Measurements from ENCODE around the gene MIDN. TPM values are rescaled to one million over a fixed set of nuclear protein-coding genes. Genes with fewer than 3 reads are reported as not detected.

Gene MIDN
- total and polyA plus RNA-seq, 5 donors from 2014 or later, result 1.4 to 126 (median 2.1) TPM

DNA sequence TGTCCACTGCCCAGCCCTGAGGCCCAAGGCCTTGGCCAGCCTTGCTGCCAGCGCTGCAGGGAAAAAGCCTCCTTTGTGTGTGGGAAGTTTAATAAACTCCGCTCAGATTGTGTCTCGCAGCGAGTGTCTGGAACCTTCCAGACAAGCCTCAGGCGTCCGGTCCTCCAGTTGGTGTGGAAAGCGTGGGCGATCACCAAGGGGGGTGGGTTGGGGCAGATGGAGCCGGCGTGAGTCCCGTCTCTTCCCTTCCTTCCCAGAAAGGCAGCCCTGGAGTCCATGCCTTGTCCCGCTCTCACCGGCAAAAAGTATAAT lies 38.2 kb upstream of the MIDN start:
- Mint-ChIP-seq H3K9me3 (no peaks in the 10 kb centered on the region), H3K36me3 (peaks cover 11% of the 10 kb centered on the region), H3K4me1 (peaks cover 6 to 51% (median 16%) of the 10 kb centered on the region in 4 donors), H3K4me3 (peak overlapping the region in 3 of 4 donors; percentile 50 to 64 (median 58)), H3K27ac (peak overlapping the region in 1 of 3 donors; percentile 88), H3K27me3 (peaks cover 4% of the 10 kb centered on the region)
- DNase-seq (no peak), ATAC-seq (ENCODE audit: low read depth in 2 of 2) (no peak)
- Histone ChIP-seq H3K27me3 (ENCODE audit: control insufficient read depth, insufficient read depth, low read length) (no peaks in the 10 kb centered on the region), H3K36me3 (ENCODE audit: control insufficient read depth, insufficient read depth, low read length) (peaks cover 3% of the 10 kb centered on the region), H3K9me3 (ENCODE audit: control insufficient read depth in 2 of 2, low read length in 2 of 2) (no peaks in the 10 kb centered on the region), H3K4me3 (ENCODE audit: low read depth, low read length) (no peak overlapping the region), H3K27ac (ENCODE audit: insufficient read depth, low read length, poor library complexity, severe bottlenecking) (no peak overlapping the region), H3K4me1 (ENCODE audit: control insufficient read depth, insufficient read depth, low read length, poor library complexity, severe bottlenecking) (peaks cover 69% of the 10 kb centered on the region)

DNA sequence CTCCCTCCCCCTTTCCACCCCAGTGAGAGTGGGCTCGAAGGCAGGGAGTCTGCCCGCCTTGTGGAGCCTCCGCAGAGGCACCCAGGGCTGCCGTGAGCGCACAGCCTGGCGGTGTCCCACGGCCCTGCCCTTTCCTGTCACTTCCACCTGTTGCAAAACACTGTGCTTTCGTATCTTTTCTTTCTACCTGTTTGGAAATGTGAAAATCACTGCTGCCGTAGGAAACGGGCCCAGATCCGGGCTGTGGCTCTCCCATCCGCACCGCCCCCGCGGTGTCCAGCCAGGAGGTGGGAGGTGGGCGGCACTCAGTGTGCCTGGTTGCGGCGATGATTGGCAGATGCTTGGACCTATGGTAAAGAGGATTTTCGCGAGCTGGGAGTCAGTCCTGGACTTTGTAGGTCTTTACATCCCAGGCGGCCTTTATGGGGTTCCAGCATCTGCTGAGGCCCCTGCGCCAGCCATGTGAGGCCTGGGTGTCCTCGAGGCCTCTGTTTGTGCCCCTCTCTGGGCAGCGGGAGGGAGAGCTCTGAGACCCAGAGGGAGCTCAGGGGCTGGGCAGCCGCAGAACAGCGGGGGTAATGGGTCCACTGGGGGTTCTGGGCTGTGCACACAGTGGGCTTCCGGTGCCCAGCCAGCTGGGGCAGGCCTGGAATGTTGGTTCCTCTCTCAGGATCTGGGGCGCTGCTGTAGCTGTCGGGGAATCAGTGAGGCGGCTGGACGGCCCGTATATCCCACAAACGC lies 36.7 kb upstream of the MIDN start:
- Mint-ChIP-seq H3K4me1 (peaks cover 6 to 57% (median 18%) of the 10 kb centered on the region in 4 donors), H3K9me3 (no peaks in the 10 kb centered on the region), H3K27ac (peak overlapping the region in 1 of 3 donors; percentile 36), H3K36me3 (peaks cover 11% of the 10 kb centered on the region), H3K4me3 (peak overlapping the region in 2 of 4 donors; percentile 38 to 65), H3K27me3 (peaks cover 4% of the 10 kb centered on the region)
- Histone ChIP-seq H3K9me3 (ENCODE audit: control insufficient read depth in 2 of 2, low read length in 2 of 2) (no peaks in the 10 kb centered on the region), H3K36me3 (ENCODE audit: control insufficient read depth, insufficient read depth, low read length) (peaks cover 7% of the 10 kb centered on the region), H3K27me3 (ENCODE audit: control insufficient read depth, insufficient read depth, low read length) (no peaks in the 10 kb centered on the region), H3K4me3 (ENCODE audit: low read depth, low read length) (no peak overlapping the region), H3K4me1 (ENCODE audit: control insufficient read depth, insufficient read depth, low read length, poor library complexity, severe bottlenecking) (peaks cover 64% of the 10 kb centered on the region), H3K27ac (ENCODE audit: insufficient read depth, low read length, poor library complexity, severe bottlenecking) (no peak overlapping the region)
- ATAC-seq (ENCODE audit: low read depth in 2 of 2), result no peak
- DNase-seq, result no peak

DNA sequence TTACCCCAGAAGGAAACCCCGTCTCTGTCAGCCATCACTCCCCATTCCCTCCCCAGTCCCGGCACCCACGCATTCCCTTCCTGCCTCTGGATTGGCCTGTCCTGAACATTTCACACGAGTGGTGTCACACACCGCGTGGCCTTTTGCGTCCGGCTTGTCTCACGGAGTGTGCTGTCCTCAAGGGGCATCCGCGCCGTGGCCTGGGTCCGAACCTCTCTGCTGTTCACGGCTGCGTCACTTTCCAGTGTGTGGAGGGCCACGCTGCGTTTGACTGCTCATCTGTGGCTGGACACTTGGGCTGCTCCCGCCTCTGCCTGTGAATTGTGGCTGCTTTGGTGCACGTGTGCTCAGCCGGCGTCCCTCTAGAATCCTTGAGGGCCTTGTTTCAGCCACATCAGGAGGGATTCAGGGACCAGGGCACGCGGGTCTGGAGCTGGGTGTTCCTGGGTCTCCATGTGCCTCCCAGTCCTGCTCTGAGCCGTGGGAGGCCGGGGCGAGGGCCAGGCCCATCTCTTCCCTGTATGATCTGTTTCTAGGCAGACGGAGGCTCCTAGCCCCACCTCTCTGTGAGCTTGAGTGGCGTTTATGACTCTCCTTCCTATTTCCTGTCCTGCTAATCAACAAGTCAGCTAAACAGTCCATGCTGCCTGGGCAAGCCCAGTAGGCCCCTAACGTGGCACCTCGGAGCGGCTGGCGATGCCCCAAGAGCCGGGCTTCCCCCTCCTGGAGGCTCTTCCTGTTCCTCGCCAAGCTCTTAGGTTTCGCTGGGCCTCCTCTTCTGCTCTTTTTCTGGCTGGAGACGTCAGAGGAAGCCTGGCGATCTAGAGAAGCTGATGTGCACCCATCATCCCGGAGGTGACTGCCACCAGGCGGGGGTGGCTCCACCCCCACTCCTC lies 34.7 kb upstream of the MIDN start:
- Histone ChIP-seq H3K4me3 (ENCODE audit: low read depth, low read length) (peak overlapping the region; percentile 59), H3K36me3 (ENCODE audit: control insufficient read depth, insufficient read depth, low read length) (peaks cover 7% of the 10 kb centered on the region), H3K4me1 (ENCODE audit: control insufficient read depth, insufficient read depth, low read length, poor library complexity, severe bottlenecking) (peaks cover 44% of the 10 kb centered on the region), H3K9me3 (ENCODE audit: control insufficient read depth in 2 of 2, low read length in 2 of 2) (no peaks in the 10 kb centered on the region), H3K27ac (ENCODE audit: insufficient read depth, low read length, poor library complexity, severe bottlenecking) (peak overlapping the region; percentile 85), H3K27me3 (ENCODE audit: control insufficient read depth, insufficient read depth, low read length) (no peaks in the 10 kb centered on the region)
- H3K4me1 Mint-ChIP-seq, result peaks cover 6 to 51% (median 16%) of the 10 kb centered on the region in 4 donors
- H3K4me3 Mint-ChIP-seq, result peak overlapping the region; percentile 70 to 97 (median 88)
- peak; percentile 46 to 82 (median 64) for DNase-seq
- H3K36me3 Mint-ChIP-seq, result peaks cover 11% of the 10 kb centered on the region
- peaks cover 4% of the 10 kb centered on the region for H3K27me3 Mint-ChIP-seq
- ATAC-seq (ENCODE audit: low read depth in 2 of 2), result peak; percentile 79 to 81
- H3K9me3 Mint-ChIP-seq, result no peaks in the 10 kb centered on the region
- peak overlapping the region; percentile 99 for H3K27ac Mint-ChIP-seq

DNA sequence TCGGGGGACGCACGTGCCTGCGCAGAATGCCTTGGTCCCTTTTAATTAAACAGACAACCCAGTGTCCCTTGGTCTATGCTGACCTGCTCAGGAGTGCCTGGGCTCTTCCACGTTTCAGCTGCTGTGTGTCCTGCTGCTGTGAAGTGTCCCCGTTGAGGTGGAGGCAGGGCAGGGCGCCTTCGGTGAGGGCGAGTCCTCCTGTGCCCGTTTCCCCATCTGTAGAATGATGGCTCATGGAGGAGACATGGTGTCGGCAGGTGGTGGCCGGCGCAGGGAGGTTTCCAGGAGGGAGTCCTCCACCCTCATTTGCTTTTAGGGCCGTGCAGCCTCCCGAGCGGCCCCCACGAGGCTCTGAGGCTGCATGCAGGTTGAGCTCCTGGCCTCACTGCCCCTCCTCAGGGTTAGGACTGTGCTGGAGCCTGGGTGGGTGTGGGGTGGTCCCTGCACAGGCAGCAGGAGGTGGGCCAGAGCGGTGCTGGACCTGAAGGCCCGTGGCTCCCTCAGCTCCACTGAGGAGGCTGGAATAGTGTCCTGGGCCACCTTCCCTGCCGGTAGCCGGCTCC lies 34.0 kb upstream of the MIDN start:
- Mint-ChIP-seq H3K4me3 (peak overlapping the region; percentile 70 to 97 (median 88)), H3K27ac (peak overlapping the region; percentile 99), H3K27me3 (peaks cover 4% of the 10 kb centered on the region), H3K36me3 (peaks cover 11% of the 10 kb centered on the region), H3K9me3 (no peaks in the 10 kb centered on the region), H3K4me1 (peaks cover 6 to 47% (median 16%) of the 10 kb centered on the region in 4 donors)
- peaks cover 7% of the 10 kb centered on the region for H3K36me3 ChIP-seq (ENCODE audit: control insufficient read depth, insufficient read depth, low read length)
- no peak overlapping the region for H3K4me3 ChIP-seq (ENCODE audit: low read depth, low read length)
- peak overlapping the region; percentile 85 for H3K27ac ChIP-seq (ENCODE audit: insufficient read depth, low read length, poor library complexity, severe bottlenecking)
- no peak for ATAC-seq (ENCODE audit: low read depth in 2 of 2)
- peaks cover 37% of the 10 kb centered on the region for H3K4me1 ChIP-seq (ENCODE audit: control insufficient read depth, insufficient read depth, low read length, poor library complexity, severe bottlenecking)
- H3K27me3 ChIP-seq (ENCODE audit: control insufficient read depth, insufficient read depth, low read length), result no peaks in the 10 kb centered on the region
- no peak for DNase-seq
- no peaks in the 10 kb centered on the region for H3K9me3 ChIP-seq (ENCODE audit: control insufficient read depth in 2 of 2, low read length in 2 of 2)

DNA sequence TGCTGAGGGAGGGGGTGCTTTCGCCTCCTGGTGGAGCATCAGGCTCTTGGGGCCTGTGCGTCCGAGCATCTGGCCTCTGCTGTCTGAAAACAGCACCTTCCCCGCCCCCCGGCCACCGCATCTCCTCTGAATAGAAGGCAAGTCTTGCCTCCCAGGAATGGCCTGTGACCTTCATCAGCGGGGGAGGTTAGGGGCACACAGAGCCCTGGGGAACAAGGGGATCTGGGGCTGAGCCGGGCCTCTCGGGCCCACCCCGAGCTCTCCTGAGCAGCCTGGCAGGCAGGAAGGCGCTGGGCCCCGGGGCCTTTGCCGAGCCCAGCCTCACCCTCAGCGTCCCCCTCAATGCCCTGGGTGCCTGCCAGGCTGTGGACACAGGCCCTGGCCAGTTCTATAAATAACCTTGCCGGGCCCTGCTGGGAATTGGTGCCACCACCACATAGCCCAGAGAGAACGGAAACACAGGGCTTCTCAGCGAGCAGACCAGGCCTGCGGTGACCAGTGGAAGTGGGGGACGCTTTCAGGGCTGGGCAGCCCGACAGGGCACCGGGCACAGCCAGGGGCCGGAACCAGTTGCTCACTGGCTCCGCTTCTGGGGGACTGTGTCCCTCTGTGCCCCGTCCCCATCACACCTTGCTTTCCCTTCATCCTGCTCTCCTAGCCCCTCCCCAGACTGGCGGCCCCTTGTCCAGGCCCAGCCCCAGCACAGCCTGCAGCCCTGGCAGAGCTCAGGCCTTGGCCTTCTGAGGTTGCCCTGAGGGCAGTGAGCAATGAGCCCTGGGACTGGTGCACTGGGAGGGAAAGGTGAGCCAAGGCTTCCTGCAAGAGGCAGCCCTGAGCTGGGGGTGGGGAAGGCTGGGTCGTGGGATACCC lies 33.3 kb upstream of the MIDN start:
- Histone ChIP-seq H3K27ac (ENCODE audit: insufficient read depth, low read length, poor library complexity, severe bottlenecking) (peak overlapping the region; percentile 85), H3K4me3 (ENCODE audit: low read depth, low read length) (no peak overlapping the region), H3K9me3 (ENCODE audit: control insufficient read depth in 2 of 2, low read length in 2 of 2) (no peaks in the 10 kb centered on the region), H3K4me1 (ENCODE audit: control insufficient read depth, insufficient read depth, low read length, poor library complexity, severe bottlenecking) (peaks cover 29% of the 10 kb centered on the region), H3K27me3 (ENCODE audit: control insufficient read depth, insufficient read depth, low read length) (no peaks in the 10 kb centered on the region), H3K36me3 (ENCODE audit: control insufficient read depth, insufficient read depth, low read length) (peaks cover 6% of the 10 kb centered on the region)
- Mint-ChIP-seq H3K4me3 (no peak overlapping the region), H3K27me3 (peaks cover 4% of the 10 kb centered on the region), H3K9me3 (no peaks in the 10 kb centered on the region), H3K36me3 (peaks cover 11% of the 10 kb centered on the region), H3K27ac (no peak overlapping the region), H3K4me1 (peaks cover 6 to 40% (median 15%) of the 10 kb centered on the region in 4 donors)
- DNase-seq (no peak), ATAC-seq (ENCODE audit: low read depth in 2 of 2) (no peak)

DNA sequence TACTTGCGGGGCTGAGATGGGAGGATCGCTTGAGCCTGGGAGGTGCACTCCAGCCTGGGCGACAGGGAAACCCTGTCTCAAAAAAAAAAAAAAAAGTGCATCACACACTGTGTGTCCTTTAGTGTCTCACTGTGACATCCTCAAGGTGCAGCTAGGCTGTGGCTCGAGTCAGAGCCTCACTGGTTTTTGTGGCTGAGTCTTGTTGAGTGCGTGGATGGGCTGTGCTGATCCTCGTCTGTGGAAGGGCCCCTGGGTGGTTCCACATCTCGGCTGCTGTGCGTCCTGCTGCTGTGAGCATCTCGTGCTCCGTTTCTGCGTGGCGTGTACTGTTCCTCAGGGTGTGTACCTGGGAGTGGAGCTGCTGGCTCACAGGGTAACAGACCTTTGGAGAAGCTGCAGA lies 31.6 kb upstream of the MIDN start:
- no peak for DNase-seq
- Mint-ChIP-seq H3K27me3 (peaks cover 4% of the 10 kb centered on the region), H3K9me3 (no peaks in the 10 kb centered on the region), H3K4me3 (peak overlapping the region in 2 of 4 donors; percentile 29 to 65), H3K4me1 (peaks cover 6 to 30% (median 13%) of the 10 kb centered on the region in 4 donors), H3K36me3 (peaks cover 8% of the 10 kb centered on the region), H3K27ac (peak overlapping the region in 1 of 3 donors; percentile 38)
- Histone ChIP-seq H3K4me3 (ENCODE audit: low read depth, low read length) (no peak overlapping the region), H3K9me3 (ENCODE audit: control insufficient read depth in 2 of 2, low read length in 2 of 2) (no peaks in the 10 kb centered on the region), H3K27me3 (ENCODE audit: control insufficient read depth, insufficient read depth, low read length) (no peaks in the 10 kb centered on the region), H3K4me1 (ENCODE audit: control insufficient read depth, insufficient read depth, low read length, poor library complexity, severe bottlenecking) (peaks cover 17% of the 10 kb centered on the region), H3K36me3 (ENCODE audit: control insufficient read depth, insufficient read depth, low read length) (peaks cover 11% of the 10 kb centered on the region), H3K27ac (ENCODE audit: insufficient read depth, low read length, poor library complexity, severe bottlenecking) (no peak overlapping the region)
- ATAC-seq (ENCODE audit: low read depth in 2 of 2), result no peak

DNA sequence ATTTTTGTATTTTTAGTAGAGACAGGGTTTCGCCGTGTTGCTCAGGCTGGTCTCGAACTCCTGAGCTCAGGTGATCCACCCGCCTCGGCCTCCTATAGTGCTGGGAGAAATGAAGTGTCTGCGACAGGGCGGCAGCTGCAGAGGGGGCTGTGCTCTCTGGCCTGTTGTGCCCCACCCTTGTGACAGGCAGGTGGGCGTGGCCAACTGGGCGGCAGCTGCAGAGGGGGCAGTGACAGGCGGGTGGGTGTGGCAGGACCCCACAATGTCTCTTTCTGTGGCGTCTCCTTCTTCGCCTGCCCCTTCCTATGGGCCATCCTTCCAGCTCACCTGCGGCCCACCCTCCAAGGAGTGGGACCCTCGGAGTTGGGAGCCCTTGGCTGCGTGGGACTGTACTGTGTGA lies 31.0 kb upstream of the MIDN start:
- ATAC-seq (ENCODE audit: low read depth in 2 of 2) (no peak), DNase-seq (no peak)
- peaks cover 14% of the 10 kb centered on the region for H3K4me1 ChIP-seq (ENCODE audit: control insufficient read depth, insufficient read depth, low read length, poor library complexity, severe bottlenecking)
- no peak overlapping the region for H3K4me3 ChIP-seq (ENCODE audit: low read depth, low read length)
- Mint-ChIP-seq H3K27me3 (peaks cover 4% of the 10 kb centered on the region), H3K4me1 (peaks cover 6 to 27% (median 13%) of the 10 kb centered on the region in 4 donors), H3K9me3 (no peaks in the 10 kb centered on the region), H3K4me3 (peak overlapping the region in 1 of 4 donors; percentile 29), H3K27ac (peak overlapping the region in 1 of 3 donors; percentile 7), H3K36me3 (peaks cover 8% of the 10 kb centered on the region)
- no peaks in the 10 kb centered on the region for H3K27me3 ChIP-seq (ENCODE audit: control insufficient read depth, insufficient read depth, low read length)
- H3K9me3 ChIP-seq (ENCODE audit: control insufficient read depth in 2 of 2, low read length in 2 of 2), result no peaks in the 10 kb centered on the region
- H3K36me3 ChIP-seq (ENCODE audit: control insufficient read depth, insufficient read depth, low read length), result peaks cover 11% of the 10 kb centered on the region
- H3K27ac ChIP-seq (ENCODE audit: insufficient read depth, low read length, poor library complexity, severe bottlenecking), result no peak overlapping the region
